ENCODE measurements around the gene UBE2J2. TPM values are rescaled to one million over a fixed set of nuclear protein-coding genes. Genes with fewer than 3 reads are reported as not detected.

Gene UBE2J2
- total and polyA plus RNA-seq, 2 donors: 34.7 to 67.1 TPM

GRCh38 chr1:1241588-1242219 lies 31.9 kb downstream of the UBE2J2 start:
- Histone ChIP-seq H3K4me3 (ENCODE audit: low read length in 2 of 2) (no peak overlapping the region), H3K9me3 (ENCODE audit: control insufficient read depth in 2 of 2, insufficient read depth in 1 of 2, low read length in 1 of 2) (no peaks in the 10 kb centered on the region), H3K27ac (ENCODE audit: low read depth in 1 of 2, low read length in 1 of 2) (no peak overlapping the region), H3K27me3 (ENCODE audit: control insufficient read depth in 2 of 2, insufficient read depth in 1 of 2, low read length in 1 of 2) (peaks cover 14 to 57% of the 10 kb centered on the region in 2 donors), H3K4me1 (ENCODE audit: control insufficient read depth in 2 of 2, insufficient read depth in 2 of 2, low read length in 2 of 2) (peaks cover 0 to 2% of the 10 kb centered on the region in 2 donors), H3K36me3 (ENCODE audit: control insufficient read depth in 2 of 2, insufficient read depth in 2 of 2, low read length in 1 of 2) (no peaks in the 10 kb centered on the region)
- DNase-seq (ENCODE audit: low read depth in 6 of 9, low spot score in 9 of 9): no peak
- WGBS: 95% methylated on average over 26 of the region's 26 CpGs

GRCh38 chr1:1240822-1241587 lies 32.6 kb downstream of the UBE2J2 start:
- Histone ChIP-seq H3K27ac (ENCODE audit: low read depth in 1 of 2, low read length in 1 of 2) (no peak overlapping the region), H3K9me3 (ENCODE audit: control insufficient read depth in 2 of 2, insufficient read depth in 1 of 2, low read length in 1 of 2) (no peaks in the 10 kb centered on the region), H3K36me3 (ENCODE audit: control insufficient read depth in 2 of 2, insufficient read depth in 2 of 2, low read length in 1 of 2) (no peaks in the 10 kb centered on the region), H3K27me3 (ENCODE audit: control insufficient read depth in 2 of 2, insufficient read depth in 1 of 2, low read length in 1 of 2) (peaks cover 7 to 52% of the 10 kb centered on the region in 2 donors), H3K4me1 (ENCODE audit: control insufficient read depth in 2 of 2, insufficient read depth in 2 of 2, low read length in 2 of 2) (peaks cover 0 to 3% of the 10 kb centered on the region in 2 donors), H3K4me3 (ENCODE audit: low read length in 2 of 2) (no peak overlapping the region)
- WGBS: 79% methylated on average over 23 of the region's 23 CpGs
- DNase-seq (ENCODE audit: low read depth in 6 of 9, low spot score in 9 of 9): no peak

- Histone ChIP-seq H3K36me3 (ENCODE audit: control insufficient read depth in 2 of 2, insufficient read depth in 2 of 2, low read length in 1 of 2) (peaks cover 0 to 2% of the 10 kb centered on the region in 2 donors), H3K9me3 (ENCODE audit: control insufficient read depth in 2 of 2, insufficient read depth in 1 of 2, low read length in 1 of 2) (no peaks in the 10 kb centered on the region), H3K27me3 (ENCODE audit: control insufficient read depth in 2 of 2, insufficient read depth in 1 of 2, low read length in 1 of 2) (peaks cover under 1 to 46% of the 10 kb centered on the region in 2 donors), H3K4me1 (ENCODE audit: control insufficient read depth in 2 of 2, insufficient read depth in 2 of 2, low read length in 2 of 2) (peaks cover 0 to 3% of the 10 kb centered on the region in 2 donors), H3K4me3 (ENCODE audit: low read length in 2 of 2) (no peak overlapping the region), H3K27ac (ENCODE audit: low read depth in 1 of 2, low read length in 1 of 2) (no peak overlapping the region)
- no peak for DNase-seq (ENCODE audit: low read depth in 6 of 9, low spot score in 9 of 9)
- 72% methylated on average over 11 of the region's 11 CpGs for WGBS
Observed at GRCh38 chr1:1240348-1240732, 33.3 kb downstream of the UBE2J2 start.

GRCh38 chr1:1239614-1240347 lies 33.9 kb downstream of the UBE2J2 start:
- no peak for DNase-seq (ENCODE audit: low read depth in 6 of 9, low spot score in 9 of 9)
- WGBS: 69% methylated on average over 30 of the region's 30 CpGs
- Histone ChIP-seq H3K4me1 (ENCODE audit: control insufficient read depth in 2 of 2, insufficient read depth in 2 of 2, low read length in 2 of 2) (peaks cover 0 to 3% of the 10 kb centered on the region in 2 donors), H3K27me3 (ENCODE audit: control insufficient read depth in 2 of 2, insufficient read depth in 1 of 2, low read length in 1 of 2) (peaks cover 0 to 43% of the 10 kb centered on the region in 2 donors), H3K36me3 (ENCODE audit: control insufficient read depth in 2 of 2, insufficient read depth in 2 of 2, low read length in 1 of 2) (peaks cover 0 to 3% of the 10 kb centered on the region in 2 donors), H3K9me3 (ENCODE audit: control insufficient read depth in 2 of 2, insufficient read depth in 1 of 2, low read length in 1 of 2) (no peaks in the 10 kb centered on the region), H3K27ac (ENCODE audit: low read depth in 1 of 2, low read length in 1 of 2) (no peak overlapping the region), H3K4me3 (ENCODE audit: low read length in 2 of 2) (no peak overlapping the region)

GRCh38 chr1:1239227-1239613 lies 34.4 kb downstream of the UBE2J2 start:
- no peak overlapping the region for H3K27ac ChIP-seq (ENCODE audit: low read depth in 1 of 2, low read length in 1 of 2)
- DNase-seq (ENCODE audit: low read depth in 6 of 9, low spot score in 9 of 9): no peak
- 88% methylated on average over 15 of the region's 15 CpGs for WGBS
- H3K36me3 ChIP-seq (ENCODE audit: control insufficient read depth in 2 of 2, insufficient read depth in 2 of 2, low read length in 1 of 2): peaks cover 0 to 6% of the 10 kb centered on the region in 2 donors
- peaks cover 0 to 41% of the 10 kb centered on the region in 2 donors for H3K27me3 ChIP-seq (ENCODE audit: control insufficient read depth in 2 of 2, insufficient read depth in 1 of 2, low read length in 1 of 2)
- peaks cover 0 to 3% of the 10 kb centered on the region in 2 donors for H3K4me1 ChIP-seq (ENCODE audit: control insufficient read depth in 2 of 2, insufficient read depth in 2 of 2, low read length in 2 of 2)
- H3K4me3 ChIP-seq (ENCODE audit: low read length in 2 of 2): no peak overlapping the region
- H3K9me3 ChIP-seq (ENCODE audit: control insufficient read depth in 2 of 2, insufficient read depth in 1 of 2, low read length in 1 of 2): no peaks in the 10 kb centered on the region

- Histone ChIP-seq H3K4me3 (ENCODE audit: low read length in 2 of 2) (no peak overlapping the region), H3K27me3 (ENCODE audit: control insufficient read depth in 2 of 2, insufficient read depth in 1 of 2, low read length in 1 of 2) (peaks cover 0 to 41% of the 10 kb centered on the region in 2 donors), H3K4me1 (ENCODE audit: control insufficient read depth in 2 of 2, insufficient read depth in 2 of 2, low read length in 2 of 2) (peaks cover 0 to 3% of the 10 kb centered on the region in 2 donors), H3K9me3 (ENCODE audit: control insufficient read depth in 2 of 2, insufficient read depth in 1 of 2, low read length in 1 of 2) (no peaks in the 10 kb centered on the region), H3K27ac (ENCODE audit: low read depth in 1 of 2, low read length in 1 of 2) (no peak overlapping the region), H3K36me3 (ENCODE audit: control insufficient read depth in 2 of 2, insufficient read depth in 2 of 2, low read length in 1 of 2) (peaks cover 3 to 6% of the 10 kb centered on the region in 2 donors)
- WGBS: 86% methylated on average over 19 of the region's 19 CpGs
- DNase-seq (ENCODE audit: low read depth in 6 of 9, low spot score in 9 of 9): no peak
Observed at GRCh38 chr1:1238702-1239178, 34.9 kb downstream of the UBE2J2 start.

GRCh38 chr1:1237874-1238701 lies 35.6 kb downstream of the UBE2J2 start:
- no peak overlapping the region for H3K4me3 ChIP-seq (ENCODE audit: low read length in 2 of 2)
- peaks cover 3 to 6% of the 10 kb centered on the region in 2 donors for H3K36me3 ChIP-seq (ENCODE audit: control insufficient read depth in 2 of 2, insufficient read depth in 2 of 2, low read length in 1 of 2)
- H3K4me1 ChIP-seq (ENCODE audit: control insufficient read depth in 2 of 2, insufficient read depth in 2 of 2, low read length in 2 of 2): peaks cover 4 to 6% of the 10 kb centered on the region in 2 donors
- H3K9me3 ChIP-seq (ENCODE audit: control insufficient read depth in 2 of 2, insufficient read depth in 1 of 2, low read length in 1 of 2): no peaks in the 10 kb centered on the region
- 76% methylated on average over 48 of the region's 48 CpGs for WGBS
- no peak overlapping the region for H3K27ac ChIP-seq (ENCODE audit: low read depth in 1 of 2, low read length in 1 of 2)
- H3K27me3 ChIP-seq (ENCODE audit: control insufficient read depth in 2 of 2, insufficient read depth in 1 of 2, low read length in 1 of 2): peaks cover 0 to 41% of the 10 kb centered on the region in 2 donors
- no peak for DNase-seq (ENCODE audit: low read depth in 6 of 9, low spot score in 9 of 9)

- no peak for DNase-seq (ENCODE audit: low read depth in 6 of 9, low spot score in 9 of 9)
- Histone ChIP-seq H3K36me3 (ENCODE audit: control insufficient read depth in 2 of 2, insufficient read depth in 2 of 2, low read length in 1 of 2) (peaks cover 3 to 6% of the 10 kb centered on the region in 2 donors), H3K9me3 (ENCODE audit: control insufficient read depth in 2 of 2, insufficient read depth in 1 of 2, low read length in 1 of 2) (no peaks in the 10 kb centered on the region), H3K27me3 (ENCODE audit: control insufficient read depth in 2 of 2, insufficient read depth in 1 of 2, low read length in 1 of 2) (peaks cover 0 to 41% of the 10 kb centered on the region in 2 donors), H3K4me3 (ENCODE audit: low read length in 2 of 2) (no peak overlapping the region), H3K27ac (ENCODE audit: low read depth in 1 of 2, low read length in 1 of 2) (no peak overlapping the region), H3K4me1 (ENCODE audit: control insufficient read depth in 2 of 2, insufficient read depth in 2 of 2, low read length in 2 of 2) (peaks cover 6 to 10% of the 10 kb centered on the region in 2 donors)
- WGBS: 69% methylated on average over 34 of the region's 34 CpGs
Observed at GRCh38 chr1:1236945-1237873, 36.4 kb downstream of the UBE2J2 start.
